Trophoblast cell (in vitro differentiated cells and primary cell): ENCODE data around the gene WNT8A.

Source experiments
- DNase-seq, 2 donors: peaks; one replicate each; pipeline ENCODE4 v3.0.0-alpha.2; 2016
- H2AFZ ChIP-seq: 2 replicates; pipeline ENCODE4 v1.6.1; 2013; ENCODE audit warnings: low read length, moderate library complexity, mild to moderate bottlenecking; ENCODE audit not compliant: insufficient read depth, poor library complexity
- H2AK5ac ChIP-seq: 2 replicates; pipeline ENCODE4 v1.6.1; 2013; ENCODE audit warnings: mild to moderate bottlenecking, low read length
- H2BK120ac ChIP-seq: 2 replicates; pipeline ENCODE4 v1.6.1; 2013; ENCODE audit warnings: low read length, mild to moderate bottlenecking, moderate library complexity; ENCODE audit not compliant: insufficient read depth, poor library complexity
- H2BK12ac ChIP-seq: 2 replicates; pipeline ENCODE4 v1.6.1; 2013; ENCODE audit warnings: mild to moderate bottlenecking, low read length, moderate library complexity
- H2BK5ac ChIP-seq: 2 replicates; pipeline ENCODE4 v1.6.1; 2013; ENCODE audit warnings: low read length, low read depth, moderate library complexity, mild to moderate bottlenecking; ENCODE audit not compliant: poor library complexity
- H3K14ac ChIP-seq: 2 replicates; pipeline ENCODE4 v1.6.1; 2013; ENCODE audit warnings: mild to moderate bottlenecking, low read length
- H3K18ac ChIP-seq: 2 replicates; pipeline ENCODE4 v1.6.1; 2013; ENCODE audit warnings: mild to moderate bottlenecking, low read length
- H3K23ac ChIP-seq: 2 replicates; pipeline ENCODE4 v1.6.1; 2013; ENCODE audit warnings: low read length
- H3K27ac ChIP-seq: 2 replicates; pipeline ENCODE4 v1.5.1; 2013; ENCODE audit warnings: low read depth, mild to moderate bottlenecking, inconsistent platforms, low read length, moderate library complexity
- H3K27me3 ChIP-seq: 2 replicates; pipeline ENCODE4 v1.6.1; 2013; ENCODE audit warnings: inconsistent platforms, mild to moderate bottlenecking, low read length, moderate library complexity; ENCODE audit not compliant: insufficient read depth
- H3K36me3 ChIP-seq, 2 experiments: 1 replicate in 1 of 2; 2 replicates in 1 of 2; pipeline ENCODE4 v1.6.1; 2013; ENCODE audit warnings: low read length in 2 of 2, mild to moderate bottlenecking in 2 of 2, moderate library complexity in 1 of 2; ENCODE audit not compliant: insufficient read depth in 2 of 2, control insufficient read depth in 1 of 2
- H3K4ac ChIP-seq: 2 replicates; pipeline ENCODE4 v1.6.1; 2013; ENCODE audit warnings: low read depth, mild to moderate bottlenecking, low read length, moderate library complexity
- H3K4me1 ChIP-seq, 2 experiments: 1 replicate in 1 of 2; 2 replicates in 1 of 2; pipeline ENCODE4 v1.6.1; 2013; ENCODE audit warnings: low read length in 2 of 2, mild to moderate bottlenecking in 2 of 2, moderate library complexity in 1 of 2; ENCODE audit not compliant: insufficient read depth in 2 of 2, control insufficient read depth in 1 of 2
- H3K4me2 ChIP-seq: 2 replicates; pipeline ENCODE4 v1.6.1; 2013; ENCODE audit warnings: inconsistent platforms, mild to moderate bottlenecking, low read length, moderate library complexity
- H3K4me3 ChIP-seq: 2 replicates; pipeline ENCODE4 v1.5.1; 2013; ENCODE audit warnings: mild to moderate bottlenecking, low read depth, low read length, inconsistent platforms
- H3K79me1 ChIP-seq: one replicate; pipeline ENCODE4 v1.6.1; 2013; ENCODE audit warnings: low read length
- H3K79me2 ChIP-seq: 2 replicates; pipeline ENCODE4 v1.6.1; 2013; ENCODE audit warnings: low read length, mild to moderate bottlenecking; ENCODE audit not compliant: control insufficient read depth, insufficient read depth, poor library complexity
- H3K9ac ChIP-seq: 2 replicates; pipeline ENCODE4 v1.6.1; 2013; ENCODE audit warnings: mild to moderate bottlenecking, low read length
- H3K9me3 ChIP-seq: 2 replicates; pipeline ENCODE4 v1.6.1; 2013; ENCODE audit warnings: low read depth, mild to moderate bottlenecking, control low read depth, inconsistent platforms, low read length; ENCODE audit not compliant: insufficient read depth
- H4K12ac ChIP-seq: 2 replicates; pipeline ENCODE4 v1.6.1; 2013; ENCODE audit warnings: low read depth, mild to moderate bottlenecking, low read length, moderate library complexity
- H4K8ac ChIP-seq: 2 replicates; pipeline ENCODE4 v1.6.1; 2013; ENCODE audit warnings: low read depth, mild to moderate bottlenecking, low read length, moderate library complexity
- H4K91ac ChIP-seq: one replicate; pipeline ENCODE4 v1.6.1; 2013; ENCODE audit warnings: low read depth, mild to moderate bottlenecking, low read length, moderate library complexity
- WGBS: extraction: QIAGEN DNeasy Blood & Tissue Kit; methylation state at CpG from one replicate; pipeline ENCODE4 v1.1.7; 2013; ENCODE audit warnings: missing lambda C conversion rate; ENCODE audit not compliant: insufficient read length, insufficient coverage; ENCODE audit errors: extremely low coverage; 5-methylcytosine and 5-hydroxymethylcytosine counted together

The WNT8A gene

DNA sequence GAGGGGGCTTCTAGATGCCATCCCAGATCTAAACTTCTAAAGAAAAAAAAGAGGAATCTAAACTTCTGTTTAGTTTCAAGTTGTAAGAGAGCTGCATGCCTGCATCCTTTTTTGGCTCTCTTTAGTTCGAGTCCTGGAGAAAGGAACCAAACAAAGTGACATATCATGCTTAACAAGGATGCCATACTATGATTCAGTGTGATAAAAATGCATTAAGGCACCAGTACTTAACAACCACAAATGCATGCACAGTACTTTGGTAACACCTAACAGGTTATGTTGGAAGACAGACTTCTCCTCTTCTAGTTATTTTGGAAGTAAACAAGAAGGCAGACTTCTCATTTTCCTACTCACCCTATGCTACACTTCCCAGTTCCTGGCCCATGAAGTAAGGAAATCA is 28.1 kb downstream of the WNT8A start:
- no CpG with 5 or more reads among the region's 1 CpG for WGBS
- Histone ChIP-seq H3K4me1 (no peaks in the 10 kb centered on the region), H3K27me3 (no peaks in the 10 kb centered on the region), H3K23ac (no peak overlapping the region), H4K91ac (no peak overlapping the region), H3K4ac (no peak overlapping the region), H4K12ac (no peak overlapping the region), H3K9ac (no peak overlapping the region), H2BK5ac (no peak overlapping the region), H3K4me3 (no peak overlapping the region), H3K9me3 (no peaks in the 10 kb centered on the region), H4K8ac (no peak overlapping the region), H2AK5ac (no peak overlapping the region), H3K79me1 (no peaks in the 10 kb centered on the region), H3K18ac (no peak overlapping the region), H2BK12ac (no peak overlapping the region), H2BK120ac (no peak overlapping the region), H3K36me3 (no peaks in the 10 kb centered on the region), H3K14ac (no peak overlapping the region), H3K79me2 (no peaks in the 10 kb centered on the region), H3K4me2 (no peak overlapping the region), H2AFZ (no peak overlapping the region), H3K27ac (no peak overlapping the region)
- peak in 1 of 2 donors; percentile 55 for DNase-seq

DNA sequence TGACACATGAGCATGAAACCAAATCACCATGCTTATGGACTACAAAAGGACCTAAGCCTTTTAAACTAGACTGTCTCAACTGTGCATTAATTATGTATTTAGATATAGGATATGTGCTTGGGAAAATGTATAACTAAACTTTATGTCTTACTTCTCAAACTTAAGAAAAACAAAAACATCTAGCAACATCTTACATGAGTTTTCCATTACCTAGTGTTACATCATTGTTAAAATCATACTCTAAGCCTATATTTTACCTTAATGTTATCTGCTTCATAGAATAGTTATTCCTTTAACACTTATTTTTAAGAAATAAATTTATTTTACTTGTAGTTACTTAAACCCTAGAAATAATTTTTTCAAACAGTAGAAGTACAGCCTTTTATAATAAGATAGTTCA is 31.4 kb downstream of the WNT8A start:
- Histone ChIP-seq H4K91ac (no peak overlapping the region), H3K27ac (no peak overlapping the region), H2AK5ac (no peak overlapping the region), H2BK120ac (no peak overlapping the region), H2AFZ (no peak overlapping the region), H3K4ac (no peak overlapping the region), H2BK5ac (no peak overlapping the region), H3K4me1 (no peaks in the 10 kb centered on the region), H3K4me3 (no peak overlapping the region), H3K4me2 (no peak overlapping the region), H4K8ac (no peak overlapping the region), H4K12ac (no peak overlapping the region), H3K9ac (no peak overlapping the region), H3K14ac (no peak overlapping the region), H3K36me3 (no peaks in the 10 kb centered on the region), H3K23ac (no peak overlapping the region), H3K9me3 (no peaks in the 10 kb centered on the region), H2BK12ac (no peak overlapping the region), H3K27me3 (no peaks in the 10 kb centered on the region), H3K79me2 (no peaks in the 10 kb centered on the region), H3K79me1 (no peaks in the 10 kb centered on the region), H3K18ac (no peak overlapping the region)
- DNase-seq, result no peak

GRCh38 chr5:138128334-138128733 is 44.5 kb downstream of the WNT8A start:
- no peaks in the 10 kb centered on the region for H3K36me3 ChIP-seq
- no peak overlapping the region for H3K14ac ChIP-seq
- no peak for DNase-seq
- no peaks in the 10 kb centered on the region for H3K4me1 ChIP-seq
- H3K4ac ChIP-seq, result no peak overlapping the region
- H3K27ac ChIP-seq, result no peak overlapping the region
- no peaks in the 10 kb centered on the region for H3K27me3 ChIP-seq
- no peak overlapping the region for H2AFZ ChIP-seq
- no peak overlapping the region for H3K9ac ChIP-seq
- H3K9me3 ChIP-seq, result no peaks in the 10 kb centered on the region
- no peak overlapping the region for H2AK5ac ChIP-seq
- no peak overlapping the region for H2BK5ac ChIP-seq
- no peak overlapping the region for H2BK120ac ChIP-seq
- H3K18ac ChIP-seq, result no peak overlapping the region
- H4K8ac ChIP-seq, result no peak overlapping the region
- no peak overlapping the region for H2BK12ac ChIP-seq
- H3K79me1 ChIP-seq, result no peaks in the 10 kb centered on the region
- no peak overlapping the region for H3K4me2 ChIP-seq
- H4K91ac ChIP-seq, result no peak overlapping the region
- H4K12ac ChIP-seq, result no peak overlapping the region
- H3K79me2 ChIP-seq, result no peaks in the 10 kb centered on the region
- no peak overlapping the region for H3K23ac ChIP-seq
- WGBS, result no CpG with 5 or more reads among the region's 5 CpGs
- H3K4me3 ChIP-seq, result no peak overlapping the region

DNA sequence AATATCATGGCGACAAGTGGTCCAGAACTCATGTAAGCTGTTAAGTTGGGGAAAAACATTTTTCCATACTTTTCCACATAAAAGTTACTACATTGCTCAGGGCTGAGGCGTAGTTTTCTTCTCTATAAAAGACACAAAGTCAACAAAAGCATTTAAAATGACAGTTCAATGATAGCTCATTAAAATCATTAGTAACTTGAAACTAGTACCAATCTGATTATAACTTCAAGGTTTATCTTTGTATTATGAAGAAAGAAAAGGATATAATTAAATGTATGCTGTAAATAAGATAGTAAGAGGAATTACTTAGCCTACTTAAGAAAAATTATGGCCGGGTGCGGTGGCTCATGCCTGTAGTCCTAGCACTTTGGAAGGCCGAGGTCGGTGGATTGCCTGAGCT is 45.5 kb downstream of the WNT8A start:
- no peak overlapping the region for H3K9ac ChIP-seq
- H3K4ac ChIP-seq, result no peak overlapping the region
- WGBS, result no CpG with 5 or more reads among the region's 6 CpGs
- no peak overlapping the region for H4K91ac ChIP-seq
- H2AFZ ChIP-seq, result no peak overlapping the region
- no peak overlapping the region for H2AK5ac ChIP-seq
- H2BK5ac ChIP-seq, result no peak overlapping the region
- no peaks in the 10 kb centered on the region for H3K9me3 ChIP-seq
- no peak overlapping the region for H3K18ac ChIP-seq
- no peaks in the 10 kb centered on the region for H3K79me1 ChIP-seq
- H3K23ac ChIP-seq, result no peak overlapping the region
- H4K12ac ChIP-seq, result no peak overlapping the region
- no peaks in the 10 kb centered on the region for H3K36me3 ChIP-seq
- no peak overlapping the region for H4K8ac ChIP-seq
- no peak overlapping the region for H3K4me2 ChIP-seq
- no peaks in the 10 kb centered on the region for H3K79me2 ChIP-seq
- no peak for DNase-seq
- H2BK12ac ChIP-seq, result no peak overlapping the region
- H3K4me1 ChIP-seq, result no peaks in the 10 kb centered on the region
- H2BK120ac ChIP-seq, result no peak overlapping the region
- H3K14ac ChIP-seq, result no peak overlapping the region
- H3K27ac ChIP-seq, result no peak overlapping the region
- no peak overlapping the region for H3K4me3 ChIP-seq
- H3K27me3 ChIP-seq, result no peaks in the 10 kb centered on the region

- Histone ChIP-seq H4K8ac (no peak overlapping the region), H3K79me1 (no peaks in the 10 kb centered on the region), H3K27ac (no peak overlapping the region), H3K4me2 (no peak overlapping the region), H2BK120ac (no peak overlapping the region), H3K4me3 (no peak overlapping the region), H3K18ac (no peak overlapping the region), H2BK5ac (no peak overlapping the region), H3K4me1 (no peaks in the 10 kb centered on the region), H3K14ac (no peak overlapping the region), H2AFZ (no peak overlapping the region), H3K4ac (no peak overlapping the region), H3K27me3 (no peaks in the 10 kb centered on the region), H3K9ac (no peak overlapping the region), H3K9me3 (no peaks in the 10 kb centered on the region), H4K91ac (no peak overlapping the region), H2AK5ac (no peak overlapping the region), H3K79me2 (no peaks in the 10 kb centered on the region), H3K23ac (no peak overlapping the region), H4K12ac (no peak overlapping the region), H3K36me3 (no peaks in the 10 kb centered on the region), H2BK12ac (no peak overlapping the region)
- WGBS, result no CpG with 5 or more reads among the region's 7 CpGs
- DNase-seq, result no peak
Observed at GRCh38 chr5:138132543-138132942, 48.7 kb downstream of the WNT8A start.
